H9 (cell line): ENCODE data around the gene HAVCR1. TPM values are rescaled to one million over a fixed set of nuclear protein-coding genes. Genes with fewer than 3 reads are reported as not detected.
"Not testable (repeated sequence)": the region's sequence is repeated elsewhere in the genome, so short reads cannot be mapped to it uniquely, and the experiment has no call there.

ENCODE experiments used
- DNase-seq: peaks from one replicate; pipeline ENCODE4 v3.0.0-alpha.2; 2017
- H2AFZ ChIP-seq: one replicate; pipeline ENCODE4 v1.6.1; 2013; ENCODE audit warnings: mild to moderate bottlenecking, low read length, control low read depth, moderate library complexity
- H2AK5ac ChIP-seq: 2 replicates; pipeline ENCODE4 v1.6.1; 2013; ENCODE audit warnings: low read length, control low read depth, mixed read lengths; ENCODE audit not compliant: insufficient read length
- H2BK120ac ChIP-seq: one replicate; pipeline ENCODE4 v1.6.1; 2013; ENCODE audit warnings: low read depth, mild to moderate bottlenecking, low read length, control low read depth, inconsistent platforms; ENCODE audit not compliant: poor library complexity, severe bottlenecking
- H2BK12ac ChIP-seq: 2 replicates; pipeline ENCODE4 v1.6.1; 2013; ENCODE audit warnings: low read length, control low read depth, mixed read lengths, low read depth; ENCODE audit not compliant: insufficient read length
- H2BK15ac ChIP-seq: 2 replicates; pipeline ENCODE4 v1.6.1; 2013; ENCODE audit warnings: low read depth, low read length, control low read depth
- H2BK20ac ChIP-seq: one replicate; pipeline ENCODE4 v1.6.1; 2013; ENCODE audit warnings: low read depth, mild to moderate bottlenecking, low read length, control low read depth, inconsistent platforms; ENCODE audit not compliant: poor library complexity, severe bottlenecking
- H2BK5ac ChIP-seq: 2 replicates; pipeline ENCODE4 v1.6.1; 2013; ENCODE audit warnings: low read length, control low read depth, mixed read lengths; ENCODE audit not compliant: insufficient read length
- H3K14ac ChIP-seq: 2 replicates; pipeline ENCODE4 v1.6.1; 2013; ENCODE audit warnings: low read length, control low read depth; ENCODE audit not compliant: insufficient read depth
- H3K18ac ChIP-seq: 2 replicates; pipeline ENCODE4 v1.6.1; 2013; ENCODE audit warnings: low read depth, mild to moderate bottlenecking, mixed read lengths, low read length, control low read depth; ENCODE audit not compliant: insufficient read length
- H3K23ac ChIP-seq: 2 replicates; pipeline ENCODE4 v1.6.1; 2013; ENCODE audit warnings: low read length, control low read depth, mixed read lengths, low read depth; ENCODE audit not compliant: insufficient read length
- H3K23me2 ChIP-seq: 2 replicates; pipeline ENCODE4 v1.6.1; 2013; ENCODE audit warnings: low read depth, mild to moderate bottlenecking, mixed read lengths, low read length, control low read depth; ENCODE audit not compliant: insufficient read length, poor library complexity, severe bottlenecking
- H3K27ac ChIP-seq: 2 replicates; pipeline ENCODE4 v1.5.1; 2013; ENCODE audit warnings: low read length, control low read depth, mixed read lengths, low read depth; ENCODE audit not compliant: insufficient read length
- H3K27me3 ChIP-seq: 2 replicates; pipeline ENCODE4 v1.6.1; 2013; ENCODE audit warnings: low read length, control low read depth, inconsistent platforms; ENCODE audit not compliant: insufficient read depth
- H3K4ac ChIP-seq: 2 replicates; pipeline ENCODE4 v1.6.1; 2013; ENCODE audit warnings: low read depth, mild to moderate bottlenecking, control low read depth, inconsistent platforms, low read length, moderate library complexity
- H3K4me1 ChIP-seq: 2 replicates; pipeline ENCODE4 v1.6.1; 2013; ENCODE audit warnings: low read length, control low read depth, inconsistent platforms; ENCODE audit not compliant: insufficient read depth
- H3K4me2 ChIP-seq: 2 replicates; pipeline ENCODE4 v1.6.1; 2013; ENCODE audit warnings: low read length, control low read depth, mixed read lengths; ENCODE audit not compliant: insufficient read length, insufficient read depth
- H3K56ac ChIP-seq: 2 replicates; pipeline ENCODE4 v1.6.1; 2013; ENCODE audit warnings: low read depth, mild to moderate bottlenecking, mixed read lengths, low read length, control low read depth; ENCODE audit not compliant: insufficient read length
- H3K79me1 ChIP-seq: 2 replicates; pipeline ENCODE4 v1.6.1; 2013; ENCODE audit warnings: low read depth, mild to moderate bottlenecking, moderate library complexity, low read length, control low read depth, inconsistent platforms; ENCODE audit not compliant: insufficient read depth, poor library complexity, severe bottlenecking
- H3K79me2 ChIP-seq: 2 replicates; pipeline ENCODE4 v1.6.1; 2013; ENCODE audit warnings: low read length, control low read depth, inconsistent platforms; ENCODE audit not compliant: insufficient read depth
- H3K9ac ChIP-seq: 2 replicates; pipeline ENCODE4 v1.6.1; 2013; ENCODE audit warnings: low read length, control low read depth, mixed read lengths; ENCODE audit not compliant: insufficient read length; ENCODE audit errors: extremely low read depth
- H3K9me3 ChIP-seq: one replicate; pipeline ENCODE4 v1.6.1; 2013; ENCODE audit warnings: low read depth, low read length, inconsistent platforms; ENCODE audit not compliant: control insufficient read depth
- H3T11ph ChIP-seq: one replicate; pipeline ENCODE4 v1.6.1; 2013; ENCODE audit warnings: mild to moderate bottlenecking, low read length, control low read depth, inconsistent platforms
- H4K20me1 ChIP-seq: one replicate; pipeline ENCODE4 v1.6.1; 2013; ENCODE audit not compliant: control insufficient read depth, insufficient read length, insufficient read depth
- H4K5ac ChIP-seq: 2 replicates; pipeline ENCODE4 v1.6.1; 2013; ENCODE audit warnings: low read depth, mild to moderate bottlenecking, mixed read lengths, low read length, control low read depth; ENCODE audit not compliant: insufficient read length
- H4K8ac ChIP-seq: replicated peaks from 2 replicates; pipeline ENCODE4 v1.6.1; 2013; ENCODE audit warnings: low read length, control low read depth, mixed read lengths, low read depth; ENCODE audit not compliant: insufficient read length
- H4K91ac ChIP-seq: 2 replicates; pipeline ENCODE4 v1.6.1; 2013; ENCODE audit warnings: low read depth, mild to moderate bottlenecking, moderate library complexity, mixed read lengths, low read length, control low read depth; ENCODE audit not compliant: insufficient read length
- H3K27ac Mint-ChIP-seq, 3 experiments: 2 replicates in 2 of 3; 3 replicates in 1 of 3; pipeline ENCODE4 v1.8.0; 2020 to 2021; ENCODE audit warnings: mixed read lengths in 3 of 3, mild to moderate bottlenecking in 1 of 3, moderate library complexity in 1 of 3
- H3K27me3 Mint-ChIP-seq: 2 replicates; pipeline ENCODE4 v1.8.0; 2021; ENCODE audit warnings: low read depth, mild to moderate bottlenecking, moderate library complexity, mixed read lengths
- H3K36me3 Mint-ChIP-seq, 3 experiments: 2 replicates in 2 of 3; 3 replicates in 1 of 3; pipeline ENCODE4 v1.8.0; 2020 to 2021; ENCODE audit warnings: low read depth in 3 of 3, mixed read lengths in 3 of 3; ENCODE audit not compliant: insufficient read depth in 1 of 3
- H3K4me1 Mint-ChIP-seq, 2 experiments: 2 replicates each; pipeline ENCODE4 v1.8.0; 2020; ENCODE audit warnings: mixed read lengths in 2 of 2
- H3K4me3 Mint-ChIP-seq, 2 experiments: 2 replicates in 1 of 2; 3 replicates in 1 of 2; pipeline ENCODE4 v1.8.0; 2020 to 2021; ENCODE audit warnings: mild to moderate bottlenecking in 2 of 2, mixed read lengths in 2 of 2, moderate library complexity in 1 of 2
- H3K9me3 Mint-ChIP-seq, 2 experiments: 2 replicates in 1 of 2; 3 replicates in 1 of 2; pipeline ENCODE4 v1.8.0; 2020; ENCODE audit warnings: mild to moderate bottlenecking in 2 of 2, mixed read lengths in 2 of 2, moderate library complexity in 1 of 2
- CTCF ChIP-seq: fragments of 200-600 bp; sonication (generic); conservative IDR thresholded peaks from 3 replicates; pipeline ENCODE4 v1.8.0; 2021; ENCODE audit warnings: antibody characterized with exemption, mild to moderate bottlenecking
- WGBS: extraction: QIAGEN DNeasy Blood & Tissue Kit; methylation state at CpG from one replicate; pipeline ENCODE4 v1.1.7; 2013; ENCODE audit warnings: missing lambda C conversion rate, low lambda C conversion rate, mixed read lengths; ENCODE audit not compliant: insufficient read length; ENCODE audit errors: extremely low coverage; 5-methylcytosine and 5-hydroxymethylcytosine counted together
- total RNA-seq: library from RNA; stranded (reverse); gene quantifications from 2 replicates; pipeline ENCODE4 v1.2.1, GENCODE V29; 2021

HAVCR1 gene
- total RNA-seq, 1 experiment from 2014 or later: not detected

- H2BK15ac ChIP-seq: no peak overlapping the region
- H3K4ac ChIP-seq: no peak overlapping the region
- no peak overlapping the region for H3K27ac ChIP-seq
- no peaks in the 10 kb centered on the region for H3K9me3 ChIP-seq
- no peaks in the 10 kb centered on the region for H3K4me1 ChIP-seq
- Mint-ChIP-seq H3K27me3 (no peaks in the 10 kb centered on the region), H3K4me3 (no peak overlapping the region), H3K9me3 (no peaks in the 10 kb centered on the region), H3K4me1 (no peaks in the 10 kb centered on the region), H3K36me3 (no peaks in the 10 kb centered on the region), H3K27ac (no peak overlapping the region; a peak in 1 of 7 replicates)
- no peak overlapping the region for H3K9ac ChIP-seq
- no peak overlapping the region for H3K18ac ChIP-seq
- no peak overlapping the region for H3K14ac ChIP-seq
- no peak overlapping the region for H2AFZ ChIP-seq
- H2BK5ac ChIP-seq: no peak overlapping the region
- 100% methylated on average over 1 of the region's 11 CpGs for WGBS
- H2BK12ac ChIP-seq: no peak overlapping the region
- no peaks in the 10 kb centered on the region for H3K79me1 ChIP-seq
- H2BK20ac ChIP-seq: no peak overlapping the region
- H3K23me2 ChIP-seq: no peaks in the 10 kb centered on the region
- no peak overlapping the region for H2AK5ac ChIP-seq
- no peak overlapping the region for H3K56ac ChIP-seq
- H3T11ph ChIP-seq: no peak overlapping the region
- no peak overlapping the region for H4K5ac ChIP-seq
- no peak for DNase-seq
- no peaks in the 10 kb centered on the region for H3K79me2 ChIP-seq
- no peak overlapping the region for H4K91ac ChIP-seq
- no peaks in the 10 kb centered on the region for H4K20me1 ChIP-seq
- no peak overlapping the region for H2BK120ac ChIP-seq
- H3K4me2 ChIP-seq: no peak overlapping the region
- H3K23ac ChIP-seq: no peak overlapping the region
- no peak for TF ChIP-seq CTCF
- no peaks in the 10 kb centered on the region for H3K27me3 ChIP-seq
- no peak overlapping the region for H4K8ac ChIP-seq
These were observed 1.2 kb downstream of the HAVCR1 start for GRCh38 chr5:157057459-157058370.

- H3K79me2 ChIP-seq, H3K4me3 Mint-ChIP-seq, H3K27me3 ChIP-seq, H3K36me3 Mint-ChIP-seq, DNase-seq, H2BK15ac ChIP-seq, H3K9ac ChIP-seq, H3K23me2 ChIP-seq, H2BK20ac ChIP-seq, H4K20me1 ChIP-seq, H4K91ac ChIP-seq, H3K4me2 ChIP-seq, H4K5ac ChIP-seq, H3T11ph ChIP-seq, H3K14ac ChIP-seq, H3K4me1 Mint-ChIP-seq, H3K9me3 ChIP-seq, H3K27ac ChIP-seq, H2BK5ac ChIP-seq, H2AK5ac ChIP-seq, H2BK12ac ChIP-seq, H3K4ac ChIP-seq, H4K8ac ChIP-seq, H3K9me3 Mint-ChIP-seq, H3K4me1 ChIP-seq, H3K27ac Mint-ChIP-seq, H2AFZ ChIP-seq, H3K27me3 Mint-ChIP-seq, H3K79me1 ChIP-seq, H3K18ac ChIP-seq, H2BK120ac ChIP-seq, H3K56ac ChIP-seq, H3K23ac ChIP-seq: not testable (repeated sequence)
- WGBS: no CpG with 5 or more reads among the region's 6 CpGs
These were observed 2.1 kb downstream of the HAVCR1 start for GRCh38 chr5:157056848-157057247.
